HG03442 (cell line): ENCODE results near the gene ZNF462.

ENCODE experiments used
- ATAC-seq: cut with Tn5 transposase; IDR thresholded peaks from one replicate; pipeline ENCODE4 v1.9.1; 2021; ENCODE audit warnings: mild to moderate bottlenecking, moderate library complexity; ENCODE audit not compliant: unreplicated experiment

The ZNF462 gene

GRCh38 chr9:106925392-106925791 lies 62.4 kb downstream of the ZNF462 start:
- no peak for ATAC-seq

DNA sequence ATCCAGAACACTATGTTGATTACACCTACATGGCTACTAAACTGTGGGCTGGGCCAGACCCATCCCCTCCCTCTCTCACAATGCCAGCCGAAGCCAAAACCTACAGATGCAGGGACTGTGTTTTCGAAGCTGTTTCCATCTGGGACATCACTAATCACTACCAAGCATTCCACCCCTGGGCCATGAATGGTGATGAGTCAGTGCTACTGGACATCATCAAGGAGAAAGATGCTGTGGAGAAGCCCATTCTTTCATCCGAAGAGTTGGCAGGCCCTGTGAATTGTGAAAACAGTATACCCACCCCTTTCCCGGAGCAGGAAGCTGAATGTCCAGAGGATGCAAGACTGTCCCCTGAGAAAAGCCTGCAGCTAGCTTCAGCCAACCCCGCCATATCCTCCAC lies 65.0 kb downstream of the ZNF462 start:
- ATAC-seq, result no peak

- no peak for ATAC-seq
Measured at GRCh38 chr9:106928350-106928749, 65.4 kb downstream of the ZNF462 start.

- no peak for ATAC-seq
Measured at GRCh38 chr9:106929471-106930177, 66.7 kb downstream of the ZNF462 start.

DNA sequence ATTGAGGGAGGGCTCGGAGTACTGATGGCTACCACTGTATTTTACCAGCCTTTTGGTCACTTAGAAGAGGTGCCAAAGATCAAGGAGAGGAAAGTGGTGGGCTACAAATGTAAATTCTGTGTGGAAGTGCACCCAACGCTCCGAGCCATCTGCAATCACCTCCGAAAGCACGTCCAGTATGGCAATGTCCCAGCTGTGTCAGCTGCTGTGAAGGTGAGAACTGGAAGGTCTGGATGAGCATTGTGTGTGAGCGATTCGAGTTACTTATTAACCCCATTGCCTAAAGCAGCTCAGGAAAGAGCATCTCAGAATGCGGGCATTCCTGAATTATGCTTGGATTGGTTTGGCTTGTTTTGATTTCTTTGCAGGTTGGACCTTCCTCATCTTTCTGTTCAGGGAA lies 67.5 kb downstream of the ZNF462 start:
- ATAC-seq, result no peak

GRCh38 chr9:106931466-106931865 lies 68.5 kb downstream of the ZNF462 start:
- no peak for ATAC-seq

- no peak for ATAC-seq
Measured at GRCh38 chr9:106932178-106932577, 69.2 kb downstream of the ZNF462 start.

DNA sequence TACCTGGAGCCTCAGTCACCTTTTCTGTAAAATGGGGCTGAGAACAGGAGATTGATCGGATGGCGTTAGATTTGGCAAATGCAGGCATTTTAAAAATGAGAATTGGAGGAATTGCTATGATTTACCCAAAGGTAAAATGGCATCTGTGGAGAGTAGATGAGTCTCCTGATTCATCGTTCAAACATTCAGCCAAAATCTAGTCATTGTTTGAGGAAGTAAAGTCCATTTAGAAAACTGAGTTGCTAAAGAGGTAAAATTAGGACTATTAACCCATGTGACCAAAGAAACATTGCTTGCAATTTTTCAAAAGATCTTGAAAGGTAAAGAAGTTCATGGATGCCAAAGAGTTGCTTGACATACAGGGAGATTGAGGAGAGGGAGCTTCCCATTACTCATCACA lies 69.7 kb downstream of the ZNF462 start:
- no peak for ATAC-seq

DNA sequence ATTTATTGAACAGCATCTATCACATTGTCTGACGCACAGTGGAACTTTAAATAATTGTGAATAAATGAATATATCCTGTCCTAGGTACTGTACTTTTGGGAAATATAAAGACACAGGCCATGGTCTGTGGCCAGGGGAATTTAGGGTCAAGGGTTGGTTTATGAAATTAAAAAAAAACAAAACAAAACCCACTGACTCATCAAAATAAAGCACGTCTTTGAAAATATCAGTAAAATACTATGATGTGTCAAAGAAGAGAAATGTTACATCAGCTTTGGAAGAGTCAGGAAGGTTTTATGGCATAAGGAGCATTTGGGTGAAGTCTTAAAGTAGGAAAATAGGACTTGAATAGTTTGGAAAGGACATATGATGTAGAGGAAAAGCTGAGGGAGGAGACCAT lies 70.5 kb downstream of the ZNF462 start:
- no peak for ATAC-seq

DNA sequence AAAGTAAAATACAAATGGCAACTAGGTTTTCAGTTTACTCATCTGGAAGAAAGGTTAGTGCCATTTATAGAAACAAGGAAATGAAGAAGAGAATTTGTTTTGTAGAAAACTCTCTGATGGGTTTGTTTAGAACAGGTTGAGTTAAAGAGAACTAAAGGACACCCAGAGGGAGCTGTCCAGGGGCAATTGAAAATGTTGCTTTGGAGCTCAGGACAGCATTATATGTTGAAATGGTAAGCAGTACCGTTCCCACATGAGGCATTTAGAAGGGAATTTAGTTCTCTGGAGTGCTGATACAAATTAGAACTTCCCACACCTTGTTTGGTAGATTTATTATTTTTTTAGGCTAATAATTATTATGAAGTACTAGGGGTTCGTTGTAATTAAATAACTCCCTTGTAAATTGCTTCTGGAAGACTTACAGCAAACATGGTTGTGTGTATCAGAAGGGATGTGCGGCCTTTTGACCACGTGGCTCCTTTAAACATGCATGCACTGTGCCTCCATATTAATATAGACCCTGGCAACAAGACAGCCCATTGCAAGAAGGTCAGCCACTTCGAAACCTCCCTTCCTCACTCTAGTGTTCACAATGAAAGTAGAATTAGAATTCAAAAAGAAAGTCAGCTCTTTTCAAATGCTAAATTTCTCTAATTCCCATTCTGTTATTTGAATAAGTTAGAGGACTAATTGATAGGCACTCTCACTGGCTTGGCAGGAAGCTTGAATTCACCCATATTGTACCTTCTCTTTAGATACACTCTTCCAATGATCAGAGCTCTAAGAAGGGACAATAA lies 71.7 kb downstream of the ZNF462 start:
- ATAC-seq, result no peak

DNA sequence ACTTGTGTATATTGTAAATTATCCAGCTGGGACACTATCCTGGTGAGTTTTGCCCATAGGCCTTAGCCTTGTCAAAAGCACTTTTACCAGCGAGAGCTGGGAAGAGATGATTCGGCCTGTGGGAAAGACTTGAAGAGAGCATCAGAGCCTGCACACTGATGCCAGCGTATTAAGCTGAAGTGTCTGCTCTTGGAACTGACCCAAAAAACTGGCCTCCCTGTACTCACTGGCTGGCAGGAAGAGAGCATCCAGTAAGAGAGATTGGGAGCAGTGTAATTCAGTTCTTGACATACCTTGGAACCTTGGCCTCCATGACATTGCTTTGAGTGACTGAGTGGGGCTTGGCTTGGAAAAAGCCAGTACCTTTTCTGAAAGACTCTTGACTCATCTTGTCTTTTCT lies 73.7 kb downstream of the ZNF462 start:
- ATAC-seq, result no peak

- no peak for ATAC-seq
Measured at GRCh38 chr9:106941916-106942315, 79.0 kb downstream of the ZNF462 start.

DNA sequence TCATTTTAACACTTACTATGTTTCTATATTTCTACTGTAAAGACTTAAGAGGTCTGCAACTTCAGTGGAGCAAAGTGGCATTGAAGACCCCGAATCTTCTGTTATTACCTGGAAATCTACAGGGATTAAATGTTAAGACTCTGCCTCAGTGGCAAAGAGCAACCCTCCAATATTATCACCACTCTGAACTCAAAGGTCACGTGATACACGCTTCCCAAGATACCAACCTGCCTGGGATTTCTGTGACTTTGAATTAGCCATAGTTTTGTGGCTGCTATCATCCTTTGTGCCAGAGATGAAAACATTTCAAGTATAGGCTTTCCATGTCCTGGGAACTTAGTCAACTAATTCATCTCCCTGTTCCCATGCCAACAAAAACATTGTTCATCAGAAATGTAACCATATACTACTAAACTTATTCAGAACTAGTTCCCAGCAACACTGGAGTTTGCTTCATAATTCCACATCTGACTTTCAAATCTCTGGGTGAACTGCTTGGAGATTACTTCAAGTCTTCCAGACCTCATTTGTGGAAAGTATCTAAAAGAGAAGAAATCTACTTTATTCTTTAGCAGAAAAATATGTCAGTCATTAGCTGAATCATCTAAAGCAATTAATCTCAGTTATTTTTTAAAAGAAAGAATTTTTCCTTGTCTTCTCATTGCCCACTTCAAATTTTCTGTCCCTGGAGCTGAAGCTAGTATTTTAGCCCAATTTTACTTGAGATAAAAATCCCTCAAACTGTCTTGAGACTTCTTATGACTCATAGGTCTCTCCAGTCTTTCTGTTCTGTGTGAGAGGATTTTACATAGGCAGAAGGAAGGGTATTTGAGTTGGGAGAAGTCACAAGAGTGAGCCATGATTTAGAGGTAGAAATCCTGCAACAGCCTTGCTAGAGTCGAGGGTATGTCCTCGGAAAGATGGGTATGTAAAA lies 83.0 kb downstream of the ZNF462 start:
- no peak for ATAC-seq

DNA sequence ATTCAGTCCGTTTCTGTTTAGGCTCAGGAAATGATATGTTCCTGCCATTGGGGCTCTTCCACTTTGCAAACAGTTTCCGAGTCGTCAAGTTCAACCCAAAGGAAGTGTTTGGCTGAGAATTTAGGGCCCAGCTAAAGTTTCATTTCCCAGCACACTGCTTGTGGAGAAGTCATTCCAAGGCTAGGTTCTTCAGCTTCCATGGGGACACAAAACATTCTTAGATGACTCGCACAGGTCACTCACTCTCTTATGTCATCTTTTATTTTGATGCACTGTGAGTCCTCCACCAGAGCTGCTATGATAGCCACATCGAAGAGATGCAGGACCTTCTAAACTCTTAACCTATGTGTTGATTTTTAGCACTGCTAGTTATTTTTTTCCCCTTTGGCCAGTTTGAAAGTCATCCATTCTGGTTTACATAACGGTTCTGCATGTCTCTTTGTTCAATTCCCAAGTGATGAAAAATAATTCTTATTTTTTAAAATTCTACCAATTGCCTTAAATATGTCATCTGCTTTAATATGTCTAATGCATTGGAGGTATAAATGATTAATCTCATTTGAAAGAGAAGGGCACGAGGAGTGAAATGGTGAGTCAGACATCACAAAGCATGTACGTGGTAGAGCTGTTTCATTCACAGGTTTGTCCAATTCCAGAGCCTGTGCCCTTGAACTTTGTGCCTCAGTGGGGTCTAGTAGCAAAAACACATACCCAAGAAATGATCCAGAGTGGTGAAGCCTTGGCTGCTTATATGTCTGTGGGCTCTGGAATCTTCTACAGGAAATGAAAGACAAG lies 84.3 kb downstream of the ZNF462 start:
- no peak for ATAC-seq

- no peak for ATAC-seq
Measured at GRCh38 chr9:106953174-106953573, 90.2 kb downstream of the ZNF462 start.

GRCh38 chr9:106954558-106954957 lies 91.6 kb downstream of the ZNF462 start:
- ATAC-seq, result no peak

DNA sequence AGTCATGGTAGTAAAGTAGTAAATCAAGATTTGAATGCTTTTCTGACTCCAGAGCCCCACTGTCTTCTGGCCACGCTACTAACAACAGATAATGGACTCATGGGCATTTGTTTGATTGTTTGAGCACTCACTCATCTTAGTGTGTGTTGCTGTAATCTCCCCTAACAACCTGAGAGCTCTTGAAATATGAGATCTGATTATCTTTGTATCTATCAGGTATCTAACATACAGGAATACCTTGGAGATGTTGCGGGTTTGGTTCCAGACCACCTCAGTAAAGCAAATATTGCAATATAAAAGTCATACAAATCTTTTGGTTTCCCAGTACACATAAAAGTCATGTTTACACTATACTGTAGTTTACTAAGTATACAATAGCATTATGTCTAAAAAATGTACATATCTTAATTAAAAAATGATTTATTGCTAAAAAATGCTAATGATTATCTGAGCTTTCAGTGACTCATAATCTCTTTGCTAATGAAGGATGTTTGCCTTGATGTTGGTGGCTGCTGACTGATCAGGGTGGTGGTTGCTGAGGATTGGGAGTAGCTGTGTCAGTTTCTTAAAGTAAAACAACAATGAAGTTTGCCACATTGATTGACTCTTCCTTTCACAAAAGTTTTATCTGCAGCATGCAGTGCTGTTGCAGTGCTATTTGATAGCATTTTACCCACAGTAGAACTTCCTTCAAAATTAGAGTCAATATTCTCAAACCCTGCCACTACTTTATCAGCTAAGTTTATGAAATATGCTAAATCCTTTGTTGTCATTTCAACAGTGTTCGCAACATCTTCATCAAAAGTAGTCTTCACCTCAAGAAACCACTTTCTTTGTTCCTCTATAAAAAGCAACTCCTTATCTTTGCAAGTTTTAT lies 92.2 kb downstream of the ZNF462 start:
- ATAC-seq, result no peak

- ATAC-seq, result no peak
Measured at GRCh38 chr9:106956971-106957370, 94.0 kb downstream of the ZNF462 start.

DNA sequence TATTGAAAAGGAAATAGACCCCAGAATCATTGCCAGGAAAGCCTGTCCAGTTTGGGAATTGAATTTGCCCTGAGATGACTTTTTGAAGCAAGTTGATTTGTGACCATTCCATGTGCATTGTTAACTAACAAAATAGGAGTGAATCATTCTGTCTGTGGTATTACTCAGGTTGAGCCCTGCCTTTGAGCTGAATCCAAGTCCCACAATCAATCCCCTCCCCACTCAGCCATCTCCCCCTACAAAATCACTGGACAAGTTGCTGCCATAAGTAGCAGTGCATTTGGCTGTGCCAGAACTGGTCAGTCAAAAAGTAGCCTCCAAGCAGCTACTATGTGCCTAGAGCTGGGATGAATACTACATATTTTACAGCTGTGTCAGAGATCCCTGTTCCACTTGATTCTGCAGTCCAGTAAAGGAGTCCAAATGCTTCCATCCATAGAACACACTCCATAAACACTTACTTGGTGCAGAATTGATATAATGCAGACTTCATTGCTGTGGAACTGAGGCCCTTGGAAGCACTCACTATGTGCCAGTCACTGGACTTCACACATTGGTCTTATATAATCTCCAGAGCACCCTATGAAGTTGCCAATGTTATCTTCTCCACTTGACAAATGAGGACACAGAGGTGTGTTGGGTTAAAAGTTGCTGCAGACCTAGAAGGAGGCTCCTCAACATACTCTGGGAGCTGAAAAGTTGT lies 96.1 kb downstream of the ZNF462 start:
- ATAC-seq, result no peak
